IMR-90 (cell line): Measurements from ENCODE around the gene PDZK1.

Experiments
- BHLHE40 ChIP-seq: fragments of 150-350 bp; IDR thresholded peaks from 2 replicates; pipeline ENCODE4 v1.6.1; 2016; ENCODE audit warnings: mild to moderate bottlenecking, low read depth, low read length
- CEBPB ChIP-seq: IDR thresholded peaks from 2 replicates; pipeline ENCODE4 v1.6.1; 2012; ENCODE audit warnings: low read depth, low read length, improper control_type of control experiment
- CTCF ChIP-seq: conservative IDR thresholded peaks from 2 replicates; pipeline ENCODE4 v1.5.1; 2012; ENCODE audit warnings: mild to moderate bottlenecking, low read depth, low read length, improper control_type of control experiment
- MAFK ChIP-seq: IDR thresholded peaks from 2 replicates; pipeline ENCODE4 v1.6.1; 2012; ENCODE audit warnings: low read depth, low read length, improper control_type of control experiment
- MAZ ChIP-seq: IDR thresholded peaks from 2 replicates; pipeline ENCODE4 v1.6.1; 2012; ENCODE audit warnings: low read depth, mild to moderate bottlenecking, low read length, improper control_type of control experiment, moderate library complexity, borderline replicate concordance
- RAD21 ChIP-seq: IDR thresholded peaks from 2 replicates; pipeline ENCODE4 v1.6.1; 2012; ENCODE audit warnings: low read length, improper control_type of control experiment

GRCh38 chr1:145688924-145689323, 18.2 kb downstream of the PDZK1 start:
- TF ChIP-seq MAZ (no peak), CTCF (no peak), MAFK (no peak), CEBPB (no peak), BHLHE40 (no peak), RAD21 (no peak)
